ENCODE data around the gene RAPGEF4. TPM values are rescaled to one million over a fixed set of nuclear protein-coding genes. Genes with fewer than 3 reads are reported as not detected.
"Not testable (repeated sequence)": the region's sequence is repeated elsewhere in the genome, so short reads cannot be mapped to it uniquely, and the experiment has no call there.

RAPGEF4 gene
- total RNA-seq, 1 experiment from 2014 or later: not detected

GRCh38 chr2:173034143-173034542 lies 298.5 kb downstream of the RAPGEF4 start:
- no peaks in the 10 kb centered on the region for H3K9me3 ChIP-seq (ENCODE audit: insufficient read depth, low read depth)
- no peaks in the 10 kb centered on the region for H3K9me2 ChIP-seq (ENCODE audit: insufficient read depth)
- no peak overlapping the region for H3K4me3 ChIP-seq
- DNase-seq: no peak
- POLR2A ChIA-PET (ENCODE audit: unreplicated experiment): no interaction called here
- no peaks in the 10 kb centered on the region for H4K20me1 ChIP-seq (ENCODE audit: insufficient read depth)
- no peak for TF ChIP-seq EZH2 (IDR thresholded peaks at IDR 0.05; ENCODE audit: low read depth)
- TF ChIP-seq CTCF (conservative IDR thresholded peaks at IDR 0.05): no peak
- no peaks in the 10 kb centered on the region for H3K4me1 ChIP-seq (replicated peaks; ENCODE audit: insufficient read depth)
- H3K79me2 ChIP-seq (ENCODE audit: low read depth): no peaks in the 10 kb centered on the region
- no peaks in the 10 kb centered on the region for H3K27me3 ChIP-seq (ENCODE audit: insufficient read depth, low read depth)
- CTCF ChIA-PET: no interaction called here
- intact Hi-C loops (cut with micrococcal nuclease; ENCODE audit: unreplicated experiment): no loop called here
- H3F3A ChIP-seq (ENCODE audit: insufficient read depth, low read depth): no peaks in the 10 kb centered on the region
- H3K36me3 ChIP-seq (ENCODE audit: low read depth): no peaks in the 10 kb centered on the region
- no peak overlapping the region for H3K27ac ChIP-seq
- BruUV-seq (replicated peaks): no TSS peak
- H3K4me2 ChIP-seq: no peak overlapping the region
- no peak overlapping the region for H2AFZ ChIP-seq

- no peak overlapping the region for H3K4me3 ChIP-seq
- no peak overlapping the region for H2AFZ ChIP-seq
- ChIA-PET POLR2A (ENCODE audit: unreplicated experiment) (no interaction called here), CTCF (no interaction called here)
- no peak overlapping the region for H3K27ac ChIP-seq
- no peak overlapping the region for H3K4me2 ChIP-seq
- DNase-seq: no peak
- H3K79me2 ChIP-seq (ENCODE audit: low read depth): no peaks in the 10 kb centered on the region
- no peaks in the 10 kb centered on the region for H4K20me1 ChIP-seq (ENCODE audit: insufficient read depth)
- TF ChIP-seq EZH2 (IDR thresholded peaks at IDR 0.05; ENCODE audit: low read depth) (no peak), CTCF (conservative IDR thresholded peaks at IDR 0.05) (no peak)
- no peaks in the 10 kb centered on the region for H3K9me2 ChIP-seq (ENCODE audit: insufficient read depth)
- no peaks in the 10 kb centered on the region for H3K4me1 ChIP-seq (replicated peaks; ENCODE audit: insufficient read depth)
- no peaks in the 10 kb centered on the region for H3K9me3 ChIP-seq (ENCODE audit: insufficient read depth, low read depth)
- no peaks in the 10 kb centered on the region for H3K27me3 ChIP-seq (ENCODE audit: insufficient read depth, low read depth)
- H3F3A ChIP-seq (ENCODE audit: insufficient read depth, low read depth): no peaks in the 10 kb centered on the region
- intact Hi-C loops (cut with micrococcal nuclease; ENCODE audit: unreplicated experiment): no loop called here
- BruUV-seq (replicated peaks): no TSS peak
- no peaks in the 10 kb centered on the region for H3K36me3 ChIP-seq (ENCODE audit: low read depth)
Observed at GRCh38 chr2:173037245-173038120, 301.8 kb downstream of the RAPGEF4 start.

GRCh38 chr2:173038257-173038656 lies 302.6 kb downstream of the RAPGEF4 start:
- H3K4me3 ChIP-seq; H3K9me2 ChIP-seq (ENCODE audit: insufficient read depth); H3K79me2 ChIP-seq (ENCODE audit: low read depth); H3K27ac ChIP-seq; intact Hi-C loops (cut with micrococcal nuclease; ENCODE audit: unreplicated experiment); H4K20me1 ChIP-seq (ENCODE audit: insufficient read depth); H2AFZ ChIP-seq; H3K9me3 ChIP-seq (ENCODE audit: insufficient read depth, low read depth); H3K4me1 ChIP-seq (replicated peaks; ENCODE audit: insufficient read depth); H3K27me3 ChIP-seq (ENCODE audit: insufficient read depth, low read depth); H3F3A ChIP-seq (ENCODE audit: insufficient read depth, low read depth); H3K4me2 ChIP-seq; POLR2A ChIA-PET (ENCODE audit: unreplicated experiment); BruUV-seq (replicated peaks); H3K36me3 ChIP-seq (ENCODE audit: low read depth); DNase-seq: not testable (repeated sequence)
- CTCF ChIA-PET: interaction anchor here (0.6 kb wide), 1 partner anchor 978 kb away, joined by 3 read pairs; no protein-coding TSS in a partner anchor
